Uterus (tissue), 4 donors: Measurements from ENCODE around the gene DDX5. TPM values are rescaled to one million over a fixed set of nuclear protein-coding genes. Genes with fewer than 3 reads are reported as not detected.

Source experiments
- DNase-seq, 2 donors: peaks; one replicate each; pipeline ENCODE4 v3.0.0-alpha.2; 2019 to 2020
- H3K27ac ChIP-seq, 2 donors: fragments of 200-600 bp; sonication (generic); 1 replicate in 1 of 2; 2 replicates in 1 of 2; pipeline ENCODE4 v1.5.1; 2016 to 2018
- H3K27me3 ChIP-seq, 2 donors: fragments of 200-600 bp; sonication (generic); one replicate each; pipeline ENCODE4 v1.5.1; 2018 to 2019; ENCODE audit warnings: control low read depth in 1 of 2
- H3K36me3 ChIP-seq, 2 donors: fragments of 200-600 bp; sonication (generic); one replicate each; pipeline ENCODE4 v1.5.1; 2019; ENCODE audit warnings: control low read depth in 1 of 2
- H3K4me1 ChIP-seq, 2 donors: fragments of 200-600 bp; sonication (generic); one replicate each; pipeline ENCODE4 v1.5.1; 2018 to 2019; ENCODE audit warnings: control low read depth in 1 of 2
- H3K4me3 ChIP-seq, 2 donors: fragments of 200-600 bp; sonication (generic); 1 replicate in 1 of 2; 2 replicates in 1 of 2; pipeline ENCODE4 v1.5.1; 2018 to 2019; ENCODE audit warnings: mild to moderate bottlenecking in 1 of 2
- H3K9me3 ChIP-seq, 2 donors: fragments of 200-600 bp; sonication (generic); one replicate each; pipeline ENCODE4 v1.5.1; 2019; ENCODE audit warnings: control low read depth in 1 of 2
- CTCF ChIP-seq, 4 experiments: fragments of 200-600 bp in 2 of 4; fragments of 450-650 bp in 2 of 4; sonication (generic) in 2 of 4; IDR thresholded peaks; one replicate each; pipeline ENCODE4 v1.5.1; 2016 to 2019; ENCODE audit warnings: antibody characterized with exemption in 4 of 4, mild to moderate bottlenecking in 2 of 4, moderate library complexity in 1 of 4
- POLR2A ChIP-seq, 2 donors: fragments of 450-650 bp; IDR thresholded peaks; one replicate each; pipeline ENCODE4 v1.6.1; 2016; ENCODE audit warnings: antibody characterized with exemption in 2 of 2, mild to moderate bottlenecking in 1 of 2, moderate library complexity in 1 of 2
- intact Hi-C: fragments of 100-400 bp; cut with DNase I; formaldehyde crosslinking; loops from one replicate; pipeline ENCODE4 v1.15.1; 2023; ENCODE audit warnings: low total_unique reads
- total RNA-seq, 4 donors: library from RNA; depleted of rRNA in 3 of 4; stranded (reverse); fragments of >200 nt in 3 of 4; gene quantifications; one replicate each; pipeline versions ENCODE4 v1.1.0 to v1.2.4, GENCODE V29; 2014 to 2023
- donor health status: DM: yes; HTN: yes; CAD: no.

The DDX5 gene
- total RNA-seq, 4 donors from 2014 or later, result 576 to 943 (median 602) TPM

GRCh38 chr17:64458756-64459155 is 47.3 kb downstream of the DDX5 start:
- H3K36me3 ChIP-seq, result no peaks in the 10 kb centered on the region
- TF ChIP-seq CTCF (IDR thresholded peaks at IDR 0.05) (no peak), POLR2A (IDR thresholded peaks at IDR 0.05) (no peak)
- H3K4me1 ChIP-seq, result no peaks in the 10 kb centered on the region
- no peak for DNase-seq
- H3K27ac ChIP-seq, result no peak overlapping the region
- H3K4me3 ChIP-seq, result no peak overlapping the region
- no peaks in the 10 kb centered on the region for H3K27me3 ChIP-seq
- no peaks in the 10 kb centered on the region for H3K9me3 ChIP-seq
- intact Hi-C loops, result no loop called here

GRCh38 chr17:64457156-64457555 is 48.9 kb downstream of the DDX5 start:
- Histone ChIP-seq H3K27me3 (no peaks in the 10 kb centered on the region), H3K27ac (no peak overlapping the region), H3K4me3 (no peak overlapping the region), H3K9me3 (no peaks in the 10 kb centered on the region), H3K4me1 (no peaks in the 10 kb centered on the region), H3K36me3 (no peaks in the 10 kb centered on the region)
- TF ChIP-seq POLR2A (IDR thresholded peaks at IDR 0.05) (no peak), CTCF (IDR thresholded peaks at IDR 0.05) (no peak)
- DNase-seq, result no peak
- intact Hi-C loops, result no loop called here

- no peak overlapping the region for H3K27ac ChIP-seq
- intact Hi-C loops, result no loop called here
- H3K4me3 ChIP-seq, result no peak overlapping the region
- DNase-seq, result no peak
- H3K9me3 ChIP-seq, result no peaks in the 10 kb centered on the region
- no peaks in the 10 kb centered on the region for H3K27me3 ChIP-seq
- no peaks in the 10 kb centered on the region for H3K4me1 ChIP-seq
- H3K36me3 ChIP-seq, result no peaks in the 10 kb centered on the region
- no peak for TF ChIP-seq POLR2A (IDR thresholded peaks at IDR 0.05)
- TF ChIP-seq CTCF (IDR thresholded peaks at IDR 0.05), result no peak
Observed at GRCh38 chr17:64455993-64456885, 49.9 kb downstream of the DDX5 start.

GRCh38 chr17:64449545-64449944 is 56.5 kb downstream of the DDX5 start:
- DNase-seq, result no peak
- H3K9me3 ChIP-seq, result no peaks in the 10 kb centered on the region
- H3K4me1 ChIP-seq, result no peaks in the 10 kb centered on the region
- intact Hi-C loops, result no loop called here
- H3K4me3 ChIP-seq, result no peak overlapping the region
- no peaks in the 10 kb centered on the region for H3K27me3 ChIP-seq
- H3K27ac ChIP-seq, result peak overlapping the region; percentile 54
- TF ChIP-seq POLR2A (IDR thresholded peaks at IDR 0.05) (no peak), CTCF (IDR thresholded peaks at IDR 0.05) (no peak)
- no peaks in the 10 kb centered on the region for H3K36me3 ChIP-seq

GRCh38 chr17:64448665-64449512 is 57.2 kb downstream of the DDX5 start, which contains the start of gene MILR1:
TSS of gene MILR1 (plus strand) at chr17:64449115. CDS start at chr17:64449169, 54 bp downstream.
- intact Hi-C loops, result no loop called here
- no peak for TF ChIP-seq POLR2A (IDR thresholded peaks at IDR 0.05)
- no peak for TF ChIP-seq CTCF (IDR thresholded peaks at IDR 0.05)
- no peaks in the 10 kb centered on the region for H3K36me3 ChIP-seq
- H3K4me3 ChIP-seq, result no peak within 1 kb of the TSS
- DNase-seq, result peak; percentile 18 to 52
- peak within 1 kb of the TSS; percentile 54 for H3K27ac ChIP-seq
- H3K9me3 ChIP-seq, result no peaks in the 10 kb centered on the region
- no peaks in the 10 kb centered on the region for H3K27me3 ChIP-seq
- H3K4me1 ChIP-seq, result no peaks in the 10 kb centered on the region
